ENCODE measurements around the gene ECEL1.

DNA sequence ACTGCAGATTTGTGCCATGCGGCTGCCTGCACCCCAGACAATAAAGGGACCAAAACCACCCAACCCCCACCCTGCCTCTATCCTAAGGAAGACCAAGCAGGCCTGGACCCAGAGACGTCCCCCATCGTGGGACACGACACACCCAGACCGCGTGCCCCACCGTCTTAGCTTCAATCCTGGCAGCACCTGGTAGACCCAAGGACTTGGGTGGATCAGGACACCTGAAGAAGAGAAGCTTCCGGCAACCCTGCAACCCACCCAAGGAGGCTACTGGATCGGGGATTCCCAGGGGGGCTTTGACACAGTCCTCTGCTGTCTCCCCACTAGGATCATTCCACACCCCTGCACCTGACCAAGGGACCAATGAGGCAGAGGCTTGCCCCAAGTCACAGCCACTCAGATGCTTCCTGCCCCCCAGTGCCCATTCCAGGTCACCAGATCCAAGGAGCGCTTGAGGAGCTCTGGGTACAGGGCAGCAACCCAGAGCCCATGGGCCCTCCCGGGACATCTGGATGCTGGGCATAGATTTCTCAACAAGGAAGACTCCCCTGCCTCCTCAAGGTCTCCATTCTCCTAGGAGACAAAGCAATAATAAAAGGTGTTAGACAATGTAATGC is 28.1 kb downstream of the ECEL1 start:
- TF ChIP-seq, protein P1, sequence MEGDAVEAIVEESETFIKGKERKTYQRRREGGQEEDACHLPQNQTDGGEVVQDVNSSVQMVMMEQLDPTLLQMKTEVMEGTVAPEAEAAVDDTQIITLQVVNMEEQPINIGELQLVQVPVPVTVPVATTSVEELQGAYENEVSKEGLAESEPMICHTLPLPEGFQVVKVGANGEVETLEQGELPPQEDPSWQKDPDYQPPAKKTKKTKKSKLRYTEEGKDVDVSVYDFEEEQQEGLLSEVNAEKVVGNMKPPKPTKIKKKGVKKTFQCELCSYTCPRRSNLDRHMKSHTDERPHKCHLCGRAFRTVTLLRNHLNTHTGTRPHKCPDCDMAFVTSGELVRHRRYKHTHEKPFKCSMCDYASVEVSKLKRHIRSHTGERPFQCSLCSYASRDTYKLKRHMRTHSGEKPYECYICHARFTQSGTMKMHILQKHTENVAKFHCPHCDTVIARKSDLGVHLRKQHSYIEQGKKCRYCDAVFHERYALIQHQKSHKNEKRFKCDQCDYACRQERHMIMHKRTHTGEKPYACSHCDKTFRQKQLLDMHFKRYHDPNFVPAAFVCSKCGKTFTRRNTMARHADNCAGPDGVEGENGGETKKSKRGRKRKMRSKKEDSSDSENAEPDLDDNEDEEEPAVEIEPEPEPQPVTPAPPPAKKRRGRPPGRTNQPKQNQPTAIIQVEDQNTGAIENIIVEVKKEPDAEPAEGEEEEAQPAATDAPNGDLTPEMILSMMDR (IDR thresholded peaks at IDR 0.05): no peak
- TF ChIP-seq PRRX2 (CRISPR knock-in tag; IDR thresholded peaks at IDR 0.05) (no peak), CREB1 (CRISPR knock-in tag; IDR thresholded peaks at IDR 0.05) (no peak), FOXK1 (CRISPR knock-in tag; IDR thresholded peaks at IDR 0.05) (no peak), GTF2I (CRISPR knock-in tag; conservative IDR thresholded peaks at IDR 0.05) (no peak), TCF7 (CRISPR knock-in tag; IDR thresholded peaks at IDR 0.05; ENCODE audit: low read depth) (no peak), NR3C1 (CRISPR knock-in tag; conservative IDR thresholded peaks at IDR 0.05; ENCODE audit: low read depth) (no peak), TEAD4 (CRISPR knock-in tag; IDR thresholded peaks at IDR 0.05) (no peak), ZNF121 (CRISPR knock-in tag; IDR thresholded peaks at IDR 0.05) (no peak), SMAD3 (CRISPR knock-in tag; IDR thresholded peaks at IDR 0.05; ENCODE audit: borderline replicate concordance) (no peak)
- TF ChIP-seq, protein P2, sequence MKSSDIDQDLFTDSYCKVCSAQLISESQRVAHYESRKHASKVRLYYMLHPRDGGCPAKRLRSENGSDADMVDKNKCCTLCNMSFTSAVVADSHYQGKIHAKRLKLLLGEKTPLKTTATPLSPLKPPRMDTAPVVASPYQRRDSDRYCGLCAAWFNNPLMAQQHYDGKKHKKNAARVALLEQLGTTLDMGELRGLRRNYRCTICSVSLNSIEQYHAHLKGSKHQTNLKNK (CRISPR knock-in tag; IDR thresholded peaks at IDR 0.05): no peak
